GM23338 (cell line): ENCODE measurements around the gene ANKRD11. TPM values are rescaled to one million over a fixed set of nuclear protein-coding genes. Genes with fewer than 3 reads are reported as not detected.

Source experiments
- ATAC-seq: fragments of 200-7000 bp; cut with Tn5 transposase; 3 replicates; pipeline ENCODE4 v1.9.1; 2020
- DNase-seq: peaks from one replicate; pipeline ENCODE4 v3.0.0-alpha.2; 2015; ENCODE audit warnings: low spot score
- H2AFZ ChIP-seq: fragments of 200-600 bp; sonication (generic); 2 replicates; pipeline ENCODE4 v1.8.0; 2016; ENCODE audit warnings: antibody characterized with exemption, mild to moderate bottlenecking, moderate library complexity
- H3F3A ChIP-seq: fragments of 200-600 bp; sonication (generic); replicated peaks from 2 replicates; pipeline ENCODE4 v1.8.0; 2017; ENCODE audit warnings: antibody characterized with exemption, mixed run types, low read depth
- H3K27ac ChIP-seq: fragments of 200-600 bp; sonication (generic); 2 replicates; pipeline ENCODE4 v1.6.1; 2016; ENCODE audit warnings: low read depth
- H3K27me3 ChIP-seq: fragments of 200-600 bp; sonication (generic); 2 replicates; pipeline ENCODE4 v1.8.0; 2016; ENCODE audit warnings: mild to moderate bottlenecking, mixed run types, moderate library complexity; ENCODE audit not compliant: insufficient read depth
- H3K36me3 ChIP-seq: fragments of 200-600 bp; sonication (generic); 2 replicates; pipeline ENCODE4 v1.8.0; 2016; ENCODE audit warnings: mild to moderate bottlenecking; ENCODE audit not compliant: insufficient read depth
- H3K4me1 ChIP-seq: fragments of 200-600 bp; sonication (generic); 2 replicates; pipeline ENCODE4 v1.8.0; 2016; ENCODE audit warnings: mild to moderate bottlenecking, moderate library complexity; ENCODE audit not compliant: insufficient read depth
- H3K4me2 ChIP-seq: fragments of 200-600 bp; sonication (generic); 2 replicates; pipeline ENCODE4 v1.7.1; 2017; ENCODE audit warnings: mixed run types
- H3K4me3 ChIP-seq: fragments of 200-600 bp; sonication (generic); 2 replicates; pipeline ENCODE4 v1.6.1; 2016; ENCODE audit warnings: mixed run types
- H3K79me2 ChIP-seq: fragments of 200-600 bp; sonication (generic); replicated peaks from 2 replicates; pipeline ENCODE4 v1.8.0; 2017; ENCODE audit warnings: mild to moderate bottlenecking; ENCODE audit not compliant: insufficient read depth
- H3K9me2 ChIP-seq: fragments of 200-600 bp; sonication (generic); 2 replicates; pipeline ENCODE4 v1.8.0; 2017; ENCODE audit not compliant: insufficient read depth
- H4K20me1 ChIP-seq: fragments of 200-600 bp; sonication (generic); replicated peaks from 2 replicates; pipeline ENCODE4 v1.8.0; 2017; ENCODE audit warnings: mild to moderate bottlenecking; ENCODE audit not compliant: insufficient read depth
- H3K27ac Mint-ChIP-seq: 2 replicates; pipeline ENCODE4 v1.8.0; 2020; ENCODE audit warnings: inconsistent platforms, mild to moderate bottlenecking, moderate library complexity, mixed read lengths
- H3K27me3 Mint-ChIP-seq: 3 replicates; pipeline ENCODE4 v1.8.0; 2022; ENCODE audit warnings: low read depth, mild to moderate bottlenecking, moderate library complexity, mixed read lengths, inconsistent platforms; ENCODE audit not compliant: insufficient read depth, poor library complexity
- H3K36me3 Mint-ChIP-seq: 3 replicates; pipeline ENCODE4 v1.8.0; 2021; ENCODE audit warnings: low read depth, mild to moderate bottlenecking, inconsistent platforms, moderate library complexity, mixed read lengths
- H3K4me1 Mint-ChIP-seq: 3 replicates; pipeline ENCODE4 v1.8.0; 2020; ENCODE audit warnings: mild to moderate bottlenecking, inconsistent platforms, mixed read lengths
- H3K4me3 Mint-ChIP-seq: 3 replicates; pipeline ENCODE4 v1.8.0; 2021; ENCODE audit warnings: moderate library complexity, mild to moderate bottlenecking, inconsistent platforms, mixed read lengths
- H3K9me3 Mint-ChIP-seq: 3 replicates; pipeline ENCODE4 v1.8.0; 2020; ENCODE audit warnings: moderate library complexity, mild to moderate bottlenecking, inconsistent platforms, mixed read lengths
- CREB1 ChIP-seq: fragments of 250-450 bp; sonication (Bioruptor Pico); IDR thresholded peaks from 2 replicates; pipeline ENCODE4 v1.5.0; 2020; ENCODE audit warnings: low read depth, mild to moderate bottlenecking, moderate library complexity
- EZH2 ChIP-seq: fragments of 200-600 bp; sonication (generic); IDR thresholded peaks from one replicate; pipeline ENCODE4 v1.8.0; 2017; ENCODE audit warnings: antibody characterized with exemption, mild to moderate bottlenecking, low read depth; ENCODE audit not compliant: unreplicated experiment
- EZH2phosphoT487 ChIP-seq: fragments of 200-600 bp; sonication (generic); IDR thresholded peaks from one replicate; pipeline ENCODE4 v1.8.1; 2018; ENCODE audit warnings: antibody characterized with exemption; ENCODE audit not compliant: unreplicated experiment
- JUNB ChIP-seq: IDR thresholded peaks from one replicate; pipeline ENCODE4 v1.6.1; 2016; ENCODE audit warnings: antibody characterized with exemption; ENCODE audit not compliant: unreplicated experiment
- NANOG ChIP-seq: IDR thresholded peaks from 2 replicates; pipeline ENCODE4 v1.6.1; 2016; ENCODE audit warnings: antibody characterized with exemption, borderline replicate concordance
- POLR2AphosphoS5 ChIP-seq: IDR thresholded peaks from 2 replicates; pipeline ENCODE4 v1.6.1; 2016; ENCODE audit warnings: antibody characterized with exemption, low read depth
- REST ChIP-seq: IDR thresholded peaks from one replicate; pipeline ENCODE4 v1.6.1; 2018; ENCODE audit warnings: antibody characterized with exemption; ENCODE audit not compliant: unreplicated experiment
- STAT1 ChIP-seq: IDR thresholded peaks from one replicate; pipeline ENCODE4 v1.6.1; 2016; ENCODE audit warnings: antibody characterized with exemption; ENCODE audit not compliant: unreplicated experiment
- ZNF114 ChIP-seq: fragments of 250-450 bp; sonication (Bioruptor Pico); IDR thresholded peaks from 2 replicates; pipeline ENCODE4 v1.5.0; 2020; ENCODE audit warnings: mild to moderate bottlenecking, moderate library complexity
- ZNF331 ChIP-seq: fragments of 250-450 bp; sonication (Bioruptor Pico); IDR thresholded peaks from 2 replicates; pipeline ENCODE4 v1.5.0; 2020; ENCODE audit warnings: low read depth, mild to moderate bottlenecking, moderate library complexity
- polyA plus RNA-seq: library from polyadenylated mRNA; unstranded; fragments of >200 nt; fragmentation: Nextera tagmentation; extraction: Ambion mirVana; gene quantifications from 2 replicates; pipeline ENCODE4 v1.2.1, GENCODE V29; 2016
- total RNA-seq: library from RNA; depleted of rRNA; stranded (reverse); fragments of >200 nt; shearing (Covaris generic); gene quantifications from 2 replicates; pipeline ENCODE4 v1.2.3, GENCODE V29; 2014
- TF ChIP-seq, protein P1 (sequence below): fragments of 250-450 bp; sonication (Bioruptor Pico); IDR thresholded peaks from 2 replicates; pipeline ENCODE4 v1.5.0; 2020; ENCODE audit warnings: mild to moderate bottlenecking, moderate library complexity
- TF ChIP-seq, protein P2 (sequence below), 2 experiments: fragments of 200-600 bp in 1 of 2; sonication (generic) in 1 of 2; conservative IDR thresholded peaks; 2 replicates each; pipeline versions ENCODE4 v1.5.1 to v1.6.1; 2016 to 2017; ENCODE audit warnings: antibody characterized with exemption in 2 of 2, low read depth in 2 of 2, mild to moderate bottlenecking in 2 of 2, moderate library complexity in 1 of 2
- TF ChIP-seq, protein P3 (sequence below): IDR thresholded peaks from 2 replicates; pipeline ENCODE4 v1.6.1; 2016; ENCODE audit warnings: antibody characterized with exemption

ANKRD11 gene
- total and polyA plus RNA-seq, 2 experiments from 2014 or later, result 130 to 159 TPM

DNA sequence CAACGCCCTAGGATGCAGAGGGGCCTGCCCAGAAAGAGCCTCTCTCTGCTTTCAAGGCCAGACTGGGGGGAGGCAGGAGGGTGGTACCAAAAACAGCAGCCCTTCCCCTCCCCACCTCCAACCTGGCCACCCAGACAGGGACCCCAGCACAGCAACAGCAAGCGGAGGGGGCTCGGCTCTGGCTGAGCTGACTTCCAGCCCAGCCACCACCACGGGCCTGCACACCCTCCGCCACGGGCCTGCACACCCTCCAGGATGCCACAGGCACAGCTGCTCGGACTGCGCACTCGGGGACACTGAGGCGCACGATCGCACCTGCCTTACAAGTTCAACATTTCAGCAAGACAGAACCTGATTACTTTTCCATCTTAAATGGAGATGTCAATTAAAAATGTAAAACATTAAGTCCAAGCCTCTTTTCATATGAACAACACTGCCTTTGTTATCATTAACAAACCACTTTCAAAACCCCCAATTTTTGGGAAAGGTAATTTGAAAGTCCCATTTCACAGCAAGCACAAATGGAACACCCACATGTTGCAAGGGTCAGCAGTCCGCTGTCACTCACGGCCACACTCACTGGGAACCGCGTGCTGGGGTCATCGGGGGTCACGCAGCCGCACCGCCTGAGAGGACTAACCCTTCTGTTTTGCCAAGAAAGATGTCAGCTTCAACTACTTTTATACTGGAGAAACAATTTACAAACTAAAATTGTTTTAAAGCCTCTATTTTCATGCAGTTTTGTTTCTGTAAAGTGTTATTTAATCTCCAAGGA lies 76.4 kb downstream of the ANKRD11 start:
- H3K79me2 ChIP-seq, result peaks cover 95% of the 10 kb centered on the region
- H3F3A ChIP-seq, result peaks cover 3% of the 10 kb centered on the region
- no peak overlapping the region for H3K4me2 ChIP-seq
- H3K36me3 ChIP-seq, result no peaks in the 10 kb centered on the region
- Mint-ChIP-seq H3K36me3 (peaks cover 23% of the 10 kb centered on the region), H3K4me3 (peak overlapping the region; percentile 12; the same call in 1 of the 3 replicates), H3K27me3 (peaks cover 23% of the 10 kb centered on the region), H3K4me1 (peaks cover 61% of the 10 kb centered on the region), H3K27ac (no peak overlapping the region), H3K9me3 (no peaks in the 10 kb centered on the region)
- no peak; the same call in 2 of the 3 replicates for ATAC-seq
- DNase-seq, result no peak
- no peak overlapping the region for H3K27ac ChIP-seq
- H3K27me3 ChIP-seq, result no peaks in the 10 kb centered on the region
- H2AFZ ChIP-seq, result no peak overlapping the region
- TF ChIP-seq REST, result no peak
- TF ChIP-seq EZH2phosphoT487, result no peak
- TF ChIP-seq, protein P1, sequence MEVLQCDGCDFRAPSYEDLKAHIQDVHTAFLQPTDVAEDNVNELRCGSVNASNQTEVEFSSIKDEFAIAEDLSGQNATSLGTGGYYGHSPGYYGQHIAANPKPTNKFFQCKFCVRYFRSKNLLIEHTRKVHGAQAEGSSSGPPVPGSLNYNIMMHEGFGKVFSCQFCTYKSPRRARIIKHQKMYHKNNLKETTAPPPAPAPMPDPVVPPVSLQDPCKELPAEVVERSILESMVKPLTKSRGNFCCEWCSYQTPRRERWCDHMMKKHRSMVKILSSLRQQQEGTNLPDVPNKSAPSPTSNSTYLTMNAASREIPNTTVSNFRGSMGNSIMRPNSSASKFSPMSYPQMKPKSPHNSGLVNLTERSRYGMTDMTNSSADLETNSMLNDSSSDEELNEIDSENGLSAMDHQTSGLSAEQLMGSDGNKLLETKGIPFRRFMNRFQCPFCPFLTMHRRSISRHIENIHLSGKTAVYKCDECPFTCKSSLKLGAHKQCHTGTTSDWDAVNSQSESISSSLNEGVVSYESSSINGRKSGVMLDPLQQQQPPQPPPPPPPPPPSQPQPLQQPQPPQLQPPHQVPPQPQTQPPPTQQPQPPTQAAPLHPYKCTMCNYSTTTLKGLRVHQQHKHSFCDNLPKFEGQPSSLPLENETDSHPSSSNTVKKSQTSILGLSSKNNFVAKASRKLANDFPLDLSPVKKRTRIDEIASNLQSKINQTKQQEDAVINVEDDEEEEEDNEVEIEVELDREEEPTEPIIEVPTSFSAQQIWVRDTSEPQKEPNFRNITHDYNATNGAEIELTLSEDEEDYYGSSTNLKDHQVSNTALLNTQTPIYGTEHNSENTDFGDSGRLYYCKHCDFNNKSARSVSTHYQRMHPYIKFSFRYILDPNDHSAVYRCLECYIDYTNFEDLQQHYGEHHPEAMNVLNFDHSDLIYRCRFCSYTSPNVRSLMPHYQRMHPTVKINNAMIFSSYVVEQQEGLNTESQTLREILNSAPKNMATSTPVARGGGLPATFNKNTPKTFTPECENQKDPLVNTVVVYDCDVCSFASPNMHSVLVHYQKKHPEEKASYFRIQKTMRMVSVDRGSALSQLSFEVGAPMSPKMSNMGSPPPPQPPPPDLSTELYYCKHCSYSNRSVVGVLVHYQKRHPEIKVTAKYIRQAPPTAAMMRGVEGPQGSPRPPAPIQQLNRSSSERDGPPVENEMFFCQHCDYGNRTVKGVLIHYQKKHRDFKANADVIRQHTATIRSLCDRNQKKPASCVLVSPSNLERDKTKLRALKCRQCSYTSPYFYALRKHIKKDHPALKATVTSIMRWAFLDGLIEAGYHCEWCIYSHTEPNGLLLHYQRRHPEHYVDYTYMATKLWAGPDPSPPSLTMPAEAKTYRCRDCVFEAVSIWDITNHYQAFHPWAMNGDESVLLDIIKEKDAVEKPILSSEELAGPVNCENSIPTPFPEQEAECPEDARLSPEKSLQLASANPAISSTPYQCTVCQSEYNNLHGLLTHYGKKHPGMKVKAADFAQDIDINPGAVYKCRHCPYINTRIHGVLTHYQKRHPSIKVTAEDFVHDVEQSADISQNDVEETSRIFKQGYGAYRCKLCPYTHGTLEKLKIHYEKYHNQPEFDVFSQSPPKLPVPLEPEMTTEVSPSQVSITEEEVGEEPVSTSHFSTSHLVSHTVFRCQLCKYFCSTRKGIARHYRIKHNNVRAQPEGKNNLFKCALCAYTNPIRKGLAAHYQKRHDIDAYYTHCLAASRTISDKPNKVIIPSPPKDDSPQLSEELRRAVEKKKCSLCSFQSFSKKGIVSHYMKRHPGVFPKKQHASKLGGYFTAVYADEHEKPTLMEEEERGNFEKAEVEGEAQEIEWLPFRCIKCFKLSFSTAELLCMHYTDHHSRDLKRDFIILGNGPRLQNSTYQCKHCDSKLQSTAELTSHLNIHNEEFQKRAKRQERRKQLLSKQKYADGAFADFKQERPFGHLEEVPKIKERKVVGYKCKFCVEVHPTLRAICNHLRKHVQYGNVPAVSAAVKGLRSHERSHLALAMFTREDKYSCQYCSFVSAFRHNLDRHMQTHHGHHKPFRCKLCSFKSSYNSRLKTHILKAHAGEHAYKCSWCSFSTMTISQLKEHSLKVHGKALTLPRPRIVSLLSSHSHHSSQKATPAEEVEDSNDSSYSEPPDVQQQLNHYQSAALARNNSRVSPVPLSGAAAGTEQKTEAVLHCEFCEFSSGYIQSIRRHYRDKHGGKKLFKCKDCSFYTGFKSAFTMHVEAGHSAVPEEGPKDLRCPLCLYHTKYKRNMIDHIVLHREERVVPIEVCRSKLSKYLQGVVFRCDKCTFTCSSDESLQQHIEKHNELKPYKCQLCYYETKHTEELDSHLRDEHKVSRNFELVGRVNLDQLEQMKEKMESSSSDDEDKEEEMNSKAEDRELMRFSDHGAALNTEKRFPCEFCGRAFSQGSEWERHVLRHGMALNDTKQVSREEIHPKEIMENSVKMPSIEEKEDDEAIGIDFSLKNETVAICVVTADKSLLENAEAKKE (CRISPR knock-in tag), result no peak
- TF ChIP-seq CREB1 (CRISPR knock-in tag), result no peak
- TF ChIP-seq JUNB, result no peak
- TF ChIP-seq EZH2, result no peak
- no peak for TF ChIP-seq ZNF114 (CRISPR knock-in tag)
- no peak for TF ChIP-seq POLR2AphosphoS5
- TF ChIP-seq ZNF331, result no peak
- TF ChIP-seq, protein P2, sequence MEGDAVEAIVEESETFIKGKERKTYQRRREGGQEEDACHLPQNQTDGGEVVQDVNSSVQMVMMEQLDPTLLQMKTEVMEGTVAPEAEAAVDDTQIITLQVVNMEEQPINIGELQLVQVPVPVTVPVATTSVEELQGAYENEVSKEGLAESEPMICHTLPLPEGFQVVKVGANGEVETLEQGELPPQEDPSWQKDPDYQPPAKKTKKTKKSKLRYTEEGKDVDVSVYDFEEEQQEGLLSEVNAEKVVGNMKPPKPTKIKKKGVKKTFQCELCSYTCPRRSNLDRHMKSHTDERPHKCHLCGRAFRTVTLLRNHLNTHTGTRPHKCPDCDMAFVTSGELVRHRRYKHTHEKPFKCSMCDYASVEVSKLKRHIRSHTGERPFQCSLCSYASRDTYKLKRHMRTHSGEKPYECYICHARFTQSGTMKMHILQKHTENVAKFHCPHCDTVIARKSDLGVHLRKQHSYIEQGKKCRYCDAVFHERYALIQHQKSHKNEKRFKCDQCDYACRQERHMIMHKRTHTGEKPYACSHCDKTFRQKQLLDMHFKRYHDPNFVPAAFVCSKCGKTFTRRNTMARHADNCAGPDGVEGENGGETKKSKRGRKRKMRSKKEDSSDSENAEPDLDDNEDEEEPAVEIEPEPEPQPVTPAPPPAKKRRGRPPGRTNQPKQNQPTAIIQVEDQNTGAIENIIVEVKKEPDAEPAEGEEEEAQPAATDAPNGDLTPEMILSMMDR (conservative IDR thresholded peaks at IDR 0.05; ENCODE audit: low read depth in 2 of 2), result no peak
- TF ChIP-seq, protein P3, sequence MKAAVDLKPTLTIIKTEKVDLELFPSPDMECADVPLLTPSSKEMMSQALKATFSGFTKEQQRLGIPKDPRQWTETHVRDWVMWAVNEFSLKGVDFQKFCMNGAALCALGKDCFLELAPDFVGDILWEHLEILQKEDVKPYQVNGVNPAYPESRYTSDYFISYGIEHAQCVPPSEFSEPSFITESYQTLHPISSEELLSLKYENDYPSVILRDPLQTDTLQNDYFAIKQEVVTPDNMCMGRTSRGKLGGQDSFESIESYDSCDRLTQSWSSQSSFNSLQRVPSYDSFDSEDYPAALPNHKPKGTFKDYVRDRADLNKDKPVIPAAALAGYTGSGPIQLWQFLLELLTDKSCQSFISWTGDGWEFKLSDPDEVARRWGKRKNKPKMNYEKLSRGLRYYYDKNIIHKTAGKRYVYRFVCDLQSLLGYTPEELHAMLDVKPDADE, result no peak
- no peak for TF ChIP-seq STAT1
- TF ChIP-seq NANOG, result no peak
- peaks cover 87% of the 10 kb centered on the region for H4K20me1 ChIP-seq
- no peak overlapping the region for H3K4me3 ChIP-seq
- H3K4me1 ChIP-seq, result peaks cover 50% of the 10 kb centered on the region
- H3K9me2 ChIP-seq, result no peaks in the 10 kb centered on the region
